GM12864 (cell line): ENCODE data around the gene RAB44.

Experiments
- DNase-seq: peaks from one replicate; pipeline ENCODE4 v3.0.0-alpha.2; 2011; ENCODE audit warnings: low read depth
- H3K4me3 ChIP-seq: 2 replicates; pipeline ENCODE4 v1.5.1; 2011; ENCODE audit warnings: mild to moderate bottlenecking, low read depth, low read length, control low read depth
- CTCF ChIP-seq: IDR thresholded peaks from 2 replicates; pipeline ENCODE4 v1.5.1; 2011; ENCODE audit warnings: low read depth, mild to moderate bottlenecking, moderate library complexity, low read length, control low read depth, inconsistent platforms; ENCODE audit errors: missing control alignments

RAB44 gene

GRCh38 chr6:36686668-36687513, 10.7 kb upstream of the RAB44 start:
- H3K4me3 ChIP-seq, result no peak overlapping the region
- no peak for TF ChIP-seq CTCF
- no peak for DNase-seq

DNA sequence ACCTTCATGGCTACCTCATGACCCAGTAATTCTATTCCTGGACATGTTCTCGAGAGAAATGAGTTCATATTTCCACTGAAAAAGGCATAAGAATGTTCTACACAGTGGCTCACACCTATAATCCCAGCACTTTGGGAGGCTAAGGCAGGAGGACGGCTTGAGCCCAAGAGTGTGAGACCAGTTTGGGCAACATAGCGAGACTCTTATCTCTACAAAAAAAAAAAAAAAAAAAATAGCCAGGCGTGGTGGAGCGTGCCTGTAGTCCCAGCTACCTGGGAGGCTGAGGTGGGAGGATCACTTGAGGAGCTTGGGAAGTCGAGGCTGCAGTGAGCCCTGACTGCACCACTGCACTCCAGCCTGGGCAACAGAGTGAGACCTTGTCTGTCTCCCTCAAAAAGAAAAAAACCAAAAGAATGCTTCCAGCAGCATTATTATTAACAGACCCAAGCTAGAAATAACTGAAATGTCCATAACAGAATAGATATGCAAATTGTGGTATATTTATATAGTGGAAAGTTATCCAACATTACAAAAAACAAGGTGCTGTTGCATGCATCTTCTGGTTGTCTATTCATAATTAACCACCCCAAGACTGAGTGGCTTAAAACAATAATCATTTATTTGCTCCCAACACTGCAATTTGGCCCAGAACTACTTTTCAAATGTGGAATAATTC, 9.4 kb upstream of the RAB44 start:
- TF ChIP-seq CTCF, result no peak
- no peak for DNase-seq
- no peak overlapping the region for H3K4me3 ChIP-seq

DNA sequence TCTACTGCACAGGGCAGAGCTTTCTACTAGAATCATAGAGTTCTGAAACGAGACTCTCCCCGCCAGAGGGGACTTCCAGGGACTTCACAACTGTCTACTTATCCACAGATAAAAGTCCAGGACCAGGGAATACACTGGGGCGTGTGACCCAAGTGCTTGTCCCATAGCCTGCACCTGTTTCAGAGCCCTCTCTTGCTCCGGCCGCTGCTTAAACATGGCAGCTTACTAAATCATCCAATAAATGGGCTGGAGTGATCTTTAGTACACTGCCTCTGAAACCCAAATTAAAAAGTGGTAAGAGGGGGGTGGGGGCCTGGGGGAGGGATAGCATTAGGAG, 8.9 kb upstream of the RAB44 start:
- no peak overlapping the region for H3K4me3 ChIP-seq
- no peak for DNase-seq
- TF ChIP-seq CTCF, result no peak

DNA sequence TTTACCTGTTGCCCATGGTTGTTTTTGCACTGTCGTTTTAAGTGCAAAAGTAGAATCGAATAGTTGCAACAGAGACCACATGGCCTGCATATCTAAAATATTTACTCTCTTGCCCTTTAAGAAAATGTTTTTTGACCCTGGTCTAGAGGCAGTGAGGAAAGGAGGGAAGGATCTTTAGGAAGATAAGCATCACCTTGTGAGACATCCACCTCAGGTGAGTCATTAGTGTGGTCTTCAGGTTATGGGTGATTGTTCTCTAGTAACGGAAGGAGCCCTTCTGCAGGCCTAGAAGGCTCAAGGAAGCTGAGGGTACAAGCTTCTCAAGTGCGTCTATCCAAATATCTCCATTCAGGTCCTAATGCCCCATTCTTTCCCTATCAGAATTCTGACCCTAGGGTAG, 6.6 kb upstream of the RAB44 start:
- no peak overlapping the region for H3K4me3 ChIP-seq
- DNase-seq, result no peak
- no peak for TF ChIP-seq CTCF

DNA sequence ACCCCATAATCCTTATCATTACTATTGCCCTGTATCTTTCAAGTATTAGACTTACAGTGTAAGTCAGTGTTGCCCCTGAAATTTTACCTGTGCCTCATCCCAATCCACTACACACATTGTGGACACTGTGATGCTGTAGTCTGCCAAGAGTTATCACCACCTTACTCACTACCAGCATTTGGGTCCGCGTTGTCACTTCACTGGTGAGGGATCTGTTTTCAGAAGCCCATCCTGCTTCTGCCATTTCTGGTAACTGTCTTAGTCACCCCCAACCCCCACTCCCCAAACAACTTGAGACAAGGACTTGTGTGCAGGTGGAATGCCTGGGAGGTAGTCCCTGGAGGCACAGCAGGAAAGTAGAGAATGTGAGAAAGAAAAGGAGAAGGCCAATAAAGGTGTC, 6.0 kb upstream of the RAB44 start:
- DNase-seq, result no peak
- TF ChIP-seq CTCF, result no peak
- no peak overlapping the region for H3K4me3 ChIP-seq

- TF ChIP-seq CTCF, result no peak
- H3K4me3 ChIP-seq, result no peak overlapping the region
- no peak for DNase-seq
Observed at GRCh38 chr6:36692220-36692619, 5.4 kb upstream of the RAB44 start.
